ENCODE data around the gene CCT7.

GRCh38 chr2:73235315-73236028, 1.4 kb downstream of the CCT7 start:
- TF ChIP-seq, protein P1, sequence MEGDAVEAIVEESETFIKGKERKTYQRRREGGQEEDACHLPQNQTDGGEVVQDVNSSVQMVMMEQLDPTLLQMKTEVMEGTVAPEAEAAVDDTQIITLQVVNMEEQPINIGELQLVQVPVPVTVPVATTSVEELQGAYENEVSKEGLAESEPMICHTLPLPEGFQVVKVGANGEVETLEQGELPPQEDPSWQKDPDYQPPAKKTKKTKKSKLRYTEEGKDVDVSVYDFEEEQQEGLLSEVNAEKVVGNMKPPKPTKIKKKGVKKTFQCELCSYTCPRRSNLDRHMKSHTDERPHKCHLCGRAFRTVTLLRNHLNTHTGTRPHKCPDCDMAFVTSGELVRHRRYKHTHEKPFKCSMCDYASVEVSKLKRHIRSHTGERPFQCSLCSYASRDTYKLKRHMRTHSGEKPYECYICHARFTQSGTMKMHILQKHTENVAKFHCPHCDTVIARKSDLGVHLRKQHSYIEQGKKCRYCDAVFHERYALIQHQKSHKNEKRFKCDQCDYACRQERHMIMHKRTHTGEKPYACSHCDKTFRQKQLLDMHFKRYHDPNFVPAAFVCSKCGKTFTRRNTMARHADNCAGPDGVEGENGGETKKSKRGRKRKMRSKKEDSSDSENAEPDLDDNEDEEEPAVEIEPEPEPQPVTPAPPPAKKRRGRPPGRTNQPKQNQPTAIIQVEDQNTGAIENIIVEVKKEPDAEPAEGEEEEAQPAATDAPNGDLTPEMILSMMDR (conservative IDR thresholded peaks at IDR 0.05 in 1 of 2, IDR thresholded peaks at IDR 0.05 in 1 of 2; ENCODE audit: extremely low read depth in 1 of 2, insufficient read depth in 1 of 2, low read depth in 1 of 2, low read length in 2 of 2): no peak
- TF ChIP-seq EZH2 (IDR thresholded peaks at IDR 0.05; ENCODE audit: borderline replicate concordance, low read length): no peak

Measured in mammary epithelial cell (primary cell).